OCI-LY7 (cell line): ENCODE measurements around the gene SNRNP27. TPM values are rescaled to one million over a fixed set of nuclear protein-coding genes. Genes with fewer than 3 reads are reported as not detected.

Source experiments
- BruUV-seq: library from RNA; stranded (reverse); fragments of 400-500 nt; replicated peaks from 2 replicates; lab custom pipeline; 2021; lab: Mats Ljungman, UMichigan
- CTCF ChIA-PET: fragments of 300-600 bp; sonication (Branson Sonifier 250); formaldehyde crosslinking; loops from one replicate; lab custom pipeline; 2022; ENCODE audit warnings: antibody characterized with exemption; ENCODE audit not compliant: unreplicated experiment; lab: Charles Lee
- POLR2A ChIA-PET: fragments of 300-600 bp; sonication (Branson Sonifier 250); formaldehyde crosslinking; loops from one replicate; lab custom pipeline; 2022; ENCODE audit warnings: antibody characterized with exemption; lab: Charles Lee
- DNase-seq: peaks from one replicate; pipeline ENCODE4 v3.0.0-alpha.2; 2015; ENCODE audit warnings: low spot score
- H2AFZ ChIP-seq: fragments of 200-600 bp; sonication (generic), shearing (Covaris generic); 2 replicates; pipeline ENCODE4 v1.6.1; 2014; ENCODE audit warnings: mild to moderate bottlenecking, antibody characterized with exemption, low read length, moderate library complexity
- H3K27ac ChIP-seq: fragments of 200-600 bp; sonication (generic); 2 replicates; pipeline ENCODE4 v1.5.1; 2014; ENCODE audit warnings: mixed run types, low read depth, mild to moderate bottlenecking, moderate library complexity, low read length, inconsistent platforms; ENCODE audit not compliant: poor library complexity, severe bottlenecking
- H3K36me3 ChIP-seq: fragments of 200-600 bp; sonication (generic); 2 replicates; pipeline ENCODE4 v1.6.1; 2014; ENCODE audit warnings: mild to moderate bottlenecking, antibody characterized with exemption, low read length, moderate library complexity, mixed read lengths; ENCODE audit not compliant: insufficient read depth
- H3K4me1 ChIP-seq: fragments of 200-600 bp; sonication (generic); 2 replicates; pipeline ENCODE4 v1.5.1; 2014; ENCODE audit warnings: mild to moderate bottlenecking, low read length; ENCODE audit not compliant: insufficient read depth, poor library complexity, severe bottlenecking
- H3K4me2 ChIP-seq: fragments of 200-600 bp; sonication (generic); 2 replicates; pipeline ENCODE4 v1.6.1; 2014; ENCODE audit warnings: mild to moderate bottlenecking, low read length
- H3K4me3 ChIP-seq: fragments of 200-600 bp; sonication (generic); 2 replicates; pipeline ENCODE4 v1.5.1; 2014; ENCODE audit warnings: mild to moderate bottlenecking, low read depth, low read length; ENCODE audit not compliant: poor library complexity, severe bottlenecking
- H3K79me2 ChIP-seq: fragments of 200-600 bp; sonication (generic); 2 replicates; pipeline ENCODE4 v1.6.1; 2016; ENCODE audit warnings: low read depth, mild to moderate bottlenecking, low read length, moderate library complexity, mixed read lengths; ENCODE audit not compliant: insufficient read depth
- H3K9me2 ChIP-seq: fragments of 200-600 bp; sonication (generic); 2 replicates; pipeline ENCODE4 v1.6.1; 2016; ENCODE audit warnings: mild to moderate bottlenecking, low read length, mixed read lengths; ENCODE audit not compliant: insufficient read depth
- H3K9me3 ChIP-seq: fragments of 200-600 bp; sonication (generic); 2 replicates; pipeline ENCODE4 v1.6.1; 2014; ENCODE audit warnings: mild to moderate bottlenecking, mixed run types, low read length, mixed read lengths
- H4K20me1 ChIP-seq: fragments of 200-600 bp; sonication (generic); 2 replicates; pipeline ENCODE4 v1.6.1; 2014; ENCODE audit warnings: mild to moderate bottlenecking, antibody characterized with exemption, low read length, moderate library complexity, mixed read lengths; ENCODE audit not compliant: insufficient read depth
- EZH2phosphoT487 ChIP-seq: fragments of 200-600 bp; sonication (generic); IDR thresholded peaks from 2 replicates; pipeline ENCODE4 v1.6.1; 2018; ENCODE audit warnings: low read depth, borderline replicate concordance, mild to moderate bottlenecking, mixed run types, antibody characterized with exemption, low read length, moderate library complexity, mixed read lengths
- intact Hi-C: fragments of 100-400 bp; cut with micrococcal nuclease; formaldehyde crosslinking; loops from one replicate; pipeline ENCODE4 v1.10.0; 2022; ENCODE audit not compliant: unreplicated experiment
- total RNA-seq, 2 experiments: library from RNA; depleted of rRNA in 1 of 2; stranded (reverse); fragments of >200 nt in 1 of 2; shearing (Covaris generic) in 1 of 2; gene quantifications; 2 replicates each; pipeline ENCODE4 v1.2.3, GENCODE V29; 2014 to 2022
- TF ChIP-seq, protein P1 (sequence below): fragments of 200-600 bp; sonication (generic); conservative IDR thresholded peaks from 2 replicates; pipeline ENCODE4 v1.5.1; 2014; ENCODE audit warnings: mild to moderate bottlenecking, antibody characterized with exemption, low read length, moderate library complexity, mixed read lengths

The SNRNP27 gene
- total RNA-seq, 2 experiments from 2014 or later: 42.2 to 76.0 TPM

DNA sequence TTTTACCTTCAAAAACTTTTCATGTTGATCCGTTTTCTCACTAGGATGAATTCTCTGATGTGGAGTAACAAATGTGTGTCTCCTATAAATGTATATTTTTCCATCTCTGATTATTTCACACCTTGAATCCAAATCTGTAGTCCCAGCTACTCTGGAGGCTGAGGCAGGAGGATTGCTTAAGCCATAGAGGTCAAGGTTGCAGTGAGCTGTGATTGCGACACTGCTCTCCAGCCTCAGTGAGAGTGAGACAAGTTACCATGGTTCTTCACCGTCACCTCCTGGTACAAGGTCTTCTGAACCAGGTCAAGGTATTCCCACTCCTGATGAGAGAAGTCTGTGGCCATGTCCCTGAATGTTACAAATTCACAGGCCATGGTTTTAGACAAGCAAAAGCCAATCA lies 49.2 kb upstream of the SNRNP27 start:
- peaks cover 83% of the 10 kb centered on the region for H3K36me3 ChIP-seq
- no peaks in the 10 kb centered on the region for H3K79me2 ChIP-seq

DNA sequence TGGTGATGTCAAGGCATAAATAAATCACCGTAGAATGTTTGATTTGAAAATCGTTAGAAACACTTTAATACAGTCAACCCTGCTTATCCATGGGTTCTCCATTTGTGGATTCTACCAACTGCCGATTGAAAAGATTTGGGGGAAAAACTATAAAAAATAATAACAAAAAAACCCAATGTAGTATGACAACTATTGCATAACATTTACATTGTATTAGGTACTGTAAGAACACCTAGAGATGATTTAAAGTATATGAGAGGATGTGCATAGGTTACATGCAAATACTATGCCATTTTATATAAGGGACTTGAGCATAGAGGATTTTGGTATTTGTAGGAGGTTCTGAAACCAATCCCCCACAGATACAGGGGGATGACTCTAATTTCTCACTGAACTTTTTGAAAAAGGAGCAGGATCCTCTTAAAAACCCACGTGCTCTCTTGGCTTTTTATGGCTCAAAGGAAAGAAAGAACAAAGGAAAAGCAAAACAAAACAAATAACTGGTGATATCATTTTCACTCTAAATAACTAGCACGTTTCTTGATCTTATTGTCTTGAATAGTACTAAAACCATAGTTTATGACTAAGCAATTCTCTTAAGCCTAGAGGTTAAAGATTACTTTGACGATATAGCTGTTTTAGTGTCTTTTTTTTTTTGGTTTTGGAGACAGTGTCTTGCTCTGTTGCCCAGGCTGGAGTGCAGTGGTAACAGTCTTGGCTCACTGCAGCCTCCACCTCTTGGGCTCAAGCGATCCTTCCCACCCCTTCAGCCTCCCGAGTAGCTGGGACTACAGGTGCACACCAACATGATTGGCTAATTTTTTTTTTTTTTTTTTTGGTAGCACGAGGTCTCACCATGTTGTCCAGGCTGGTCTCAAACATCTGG lies 47.3 kb upstream of the SNRNP27 start:
- ChIA-PET POLR2A (no interaction called here), CTCF (no interaction called here)
- H3K9me3 ChIP-seq: no peaks in the 10 kb centered on the region
- no peak overlapping the region for H2AFZ ChIP-seq
- no TSS peak for BruUV-seq
- no peaks in the 10 kb centered on the region for H4K20me1 ChIP-seq
- no peak for DNase-seq
- H3K9me2 ChIP-seq: no peaks in the 10 kb centered on the region
- H3K4me3 ChIP-seq: no peak overlapping the region
- H3K79me2 ChIP-seq: no peaks in the 10 kb centered on the region
- intact Hi-C loops: no loop called here
- H3K27ac ChIP-seq: no peak overlapping the region
- TF ChIP-seq EZH2phosphoT487: no peak
- TF ChIP-seq, protein P1, sequence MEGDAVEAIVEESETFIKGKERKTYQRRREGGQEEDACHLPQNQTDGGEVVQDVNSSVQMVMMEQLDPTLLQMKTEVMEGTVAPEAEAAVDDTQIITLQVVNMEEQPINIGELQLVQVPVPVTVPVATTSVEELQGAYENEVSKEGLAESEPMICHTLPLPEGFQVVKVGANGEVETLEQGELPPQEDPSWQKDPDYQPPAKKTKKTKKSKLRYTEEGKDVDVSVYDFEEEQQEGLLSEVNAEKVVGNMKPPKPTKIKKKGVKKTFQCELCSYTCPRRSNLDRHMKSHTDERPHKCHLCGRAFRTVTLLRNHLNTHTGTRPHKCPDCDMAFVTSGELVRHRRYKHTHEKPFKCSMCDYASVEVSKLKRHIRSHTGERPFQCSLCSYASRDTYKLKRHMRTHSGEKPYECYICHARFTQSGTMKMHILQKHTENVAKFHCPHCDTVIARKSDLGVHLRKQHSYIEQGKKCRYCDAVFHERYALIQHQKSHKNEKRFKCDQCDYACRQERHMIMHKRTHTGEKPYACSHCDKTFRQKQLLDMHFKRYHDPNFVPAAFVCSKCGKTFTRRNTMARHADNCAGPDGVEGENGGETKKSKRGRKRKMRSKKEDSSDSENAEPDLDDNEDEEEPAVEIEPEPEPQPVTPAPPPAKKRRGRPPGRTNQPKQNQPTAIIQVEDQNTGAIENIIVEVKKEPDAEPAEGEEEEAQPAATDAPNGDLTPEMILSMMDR: no peak
- H3K36me3 ChIP-seq: peaks cover 83% of the 10 kb centered on the region
- no peaks in the 10 kb centered on the region for H3K4me1 ChIP-seq
- no peak overlapping the region for H3K4me2 ChIP-seq

More for the DNA sequence above, 49.2 kb upstream of the SNRNP27 start:
- H4K20me1 ChIP-seq: no peaks in the 10 kb centered on the region
- ChIA-PET CTCF (no interaction called here), POLR2A (no interaction called here)
- no peak overlapping the region for H3K4me3 ChIP-seq
- no peaks in the 10 kb centered on the region for H3K9me3 ChIP-seq
- H3K4me1 ChIP-seq: no peaks in the 10 kb centered on the region
- no peak overlapping the region for H3K27ac ChIP-seq
- DNase-seq: no peak
- intact Hi-C loops: no loop called here
- no peak overlapping the region for H3K4me2 ChIP-seq
- TF ChIP-seq, protein P1: no peak
- TF ChIP-seq EZH2phosphoT487: no peak
- H3K9me2 ChIP-seq: no peaks in the 10 kb centered on the region
- no peak overlapping the region for H2AFZ ChIP-seq
- no TSS peak for BruUV-seq
